ENCODE results near the gene UCP3. TPM values are rescaled to one million over a fixed set of nuclear protein-coding genes. Genes with fewer than 3 reads are reported as not detected.

The UCP3 gene
- total RNA-seq (2022; extraction: Qiagen RNA extraction) = 1.2 to 1.7 TPM (median 1.3 TPM) in 5 replicates

GRCh38 chr11:74008373-74009229 lies at the start of gene UCP3:
Gene UCP3 (minus strand): TSS chr11:74009085. CDS start chr11:74007042, 2,043 bp downstream.

DNA sequence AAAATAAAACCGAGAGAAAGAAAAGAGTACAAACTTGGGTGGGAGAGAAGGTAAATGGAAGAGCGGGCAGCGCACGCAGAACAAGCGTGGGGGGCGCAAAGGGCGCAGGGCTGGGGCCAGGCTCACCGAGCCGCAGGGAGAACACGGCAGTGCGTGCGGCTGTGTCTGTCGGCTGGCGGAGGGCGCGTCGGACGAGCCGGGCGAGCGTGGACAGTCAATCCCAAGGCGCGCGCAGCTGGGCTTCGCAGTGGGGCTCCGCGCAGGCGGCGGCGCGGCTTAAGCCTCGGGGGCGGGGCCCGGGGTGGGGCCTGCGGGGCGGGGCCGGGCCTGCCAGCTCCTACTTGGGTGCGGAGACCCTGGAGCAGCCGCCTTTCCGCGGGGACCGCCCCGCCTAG lies 26.3 kb downstream of the UCP3 start, which contains the start of gene UCP2:
TSS of gene UCP2 (minus strand) at position 249 of the 395 bp plus-strand sequence. CDS start 4,465 bp downstream, outside the sequence.

GRCh38 chr11:73950869-73951710 lies 57.8 kb downstream of the UCP3 start, which contains the start of gene DNAJB13:
Gene DNAJB13 (plus strand): TSS chr11:73951026. CDS start chr11:73951070, 44 bp downstream.

Other genes with a start within 250 kb of the UCP3 start
- 51.8 to 63.5 TPM (median 62.0 TPM) in 5 replicates for gene RAB6A, start 248.0 kb downstream of the UCP3 start, total RNA-seq (2022; extraction: Qiagen RNA extraction)
- 43.5 to 51.3 TPM (median 48.0 TPM) in 5 replicates for gene MRPL48, start 221.2 kb downstream of the UCP3 start, total RNA-seq (2022; extraction: Qiagen RNA extraction)
- gene COA4, start 132.2 kb downstream of the UCP3 start, total RNA-seq (2022; extraction: Qiagen RNA extraction) = 124 to 139 TPM (median 130 TPM) in 5 replicates
- 10.3 to 13.0 TPM (median 11.9 TPM) in 5 replicates for gene PAAF1, start 132.1 kb downstream of the UCP3 start, total RNA-seq (2022; extraction: Qiagen RNA extraction)
- gene DNAJB13, start 58.1 kb downstream of the UCP3 start, total RNA-seq (2022; extraction: Qiagen RNA extraction) = 0.30 to 0.81 TPM (median 0.51 TPM) in 5 replicates
- 79.3 to 96.8 TPM (median 84.6 TPM) in 5 replicates for gene UCP2, start 26.2 kb downstream of the UCP3 start, total RNA-seq (2022; extraction: Qiagen RNA extraction)
- 16.3 to 18.1 TPM (median 16.9 TPM) in 5 replicates for gene C2CD3, start 161.9 kb upstream of the UCP3 start, total RNA-seq (2022; extraction: Qiagen RNA extraction)
- gene PPME1, start 162.2 kb upstream of the UCP3 start, total RNA-seq (2022; extraction: Qiagen RNA extraction) = 51.5 to 55.8 TPM (median 54.1 TPM) in 5 replicates